GM12878 (cell line): Measurements from ENCODE around the gene ACRBP. TPM values are rescaled to one million over a fixed set of nuclear protein-coding genes. Genes with fewer than 3 reads are reported as not detected.

ENCODE experiments used
- ATAC-seq: fragments of 200-7000 bp; cut with Tn5 transposase; 3 replicates; pipeline ENCODE4 v1.9.1; 2020; ENCODE audit warnings: mild to moderate bottlenecking, moderate library complexity
- BruUV-seq: library from RNA; stranded (reverse); fragments of 400-500 nt; replicated peaks from 2 replicates; lab custom pipeline; 2021; lab: Mats Ljungman, UMichigan
- CTCF ChIA-PET: fragments of 300-600 bp; sonication (Branson Sonifier 250); formaldehyde crosslinking; extraction: SDS; loops from one replicate; lab custom pipeline; 2021; ENCODE audit warnings: inconsistent platforms; lab: Yijun Ruan, JAX
- POLR2A ChIA-PET: fragments of 350-600 bp; formaldehyde crosslinking; extraction: SDS; loops from one replicate; lab custom pipeline; 2021; ENCODE audit warnings: inconsistent platforms; lab: Charles Lee
- RAD21 ChIA-PET: fragments of 300-600 bp; sonication (Branson Sonifier 250); formaldehyde crosslinking; loops from one replicate; lab custom pipeline; 2023; ENCODE audit warnings: antibody characterized with exemption; ENCODE audit not compliant: unreplicated experiment; lab: Charles Lee
- SMC1A ChIA-PET: fragments of 300-600 bp; sonication (Branson Sonifier 250); formaldehyde crosslinking; loops from one replicate; lab custom pipeline; 2023; ENCODE audit not compliant: unreplicated experiment, uncharacterized antibody; lab: Charles Lee
- DNase-seq: peaks from one replicate; pipeline ENCODE4 v3.0.0-alpha.2; 2011; ENCODE audit warnings: low read depth, low spot score
- FAIRE-seq: peaks from 3 replicates; lab custom pipeline; 2011; peaks lifted over from hg19 to GRCh38; lab: Jason Lieb, UNC
- H2AFZ ChIP-seq: 2 replicates; pipeline ENCODE4 v1.6.0; 2011; ENCODE audit warnings: low read depth, low read length, control low read depth; ENCODE audit not compliant: control insufficient read depth
- H3K27ac ChIP-seq: 2 replicates; pipeline ENCODE4 v1.5.1; 2011; ENCODE audit warnings: control low read depth; ENCODE audit not compliant: control insufficient read depth, insufficient read depth
- H3K27me3 ChIP-seq, 2 experiments: replicated peaks in 1 of 2; 2 replicates each; pipeline versions ENCODE4 v1.6.0 to v1.6.1; 2011; ENCODE audit warnings: low read length in 1 of 2; ENCODE audit not compliant: control insufficient read depth in 2 of 2, insufficient read depth in 2 of 2
- H3K36me3 ChIP-seq, 2 experiments: 2 replicates each; pipeline ENCODE4 v1.5.1; 2011; ENCODE audit warnings: low read length in 1 of 2; ENCODE audit not compliant: control insufficient read depth in 2 of 2, insufficient read depth in 2 of 2
- H3K4me1 ChIP-seq: 2 replicates; pipeline ENCODE4 v1.6.1; 2011; ENCODE audit warnings: mild to moderate bottlenecking, low read length, moderate library complexity, mixed read lengths; ENCODE audit not compliant: control insufficient read depth, insufficient read depth
- H3K4me2 ChIP-seq: 2 replicates; pipeline ENCODE4 v1.6.0; 2011; ENCODE audit warnings: control low read depth; ENCODE audit not compliant: control insufficient read depth, insufficient read depth
- H3K4me3 ChIP-seq: fragments of 200-600 bp; sonication (generic); 2 replicates; pipeline ENCODE4 v1.5.1; 2016
- H3K79me2 ChIP-seq: 2 replicates; pipeline ENCODE4 v1.6.0; 2011; ENCODE audit warnings: low read length; ENCODE audit not compliant: control insufficient read depth, insufficient read depth
- H3K9ac ChIP-seq: 2 replicates; pipeline ENCODE4 v1.8.0; 2011; ENCODE audit warnings: low read length, control low read depth, mixed read lengths; ENCODE audit not compliant: control insufficient read depth, insufficient read depth
- H3K9me3 ChIP-seq: replicated peaks from 3 replicates; pipeline ENCODE4 v1.5.1; 2011; ENCODE audit warnings: mild to moderate bottlenecking, low read length; ENCODE audit not compliant: control insufficient read depth, insufficient read depth
- H4K20me1 ChIP-seq: 2 replicates; pipeline ENCODE4 v1.6.0; 2011; ENCODE audit not compliant: control insufficient read depth, insufficient read depth
- BHLHE40 ChIP-seq, 2 experiments: fragments of 450-650 bp in 1 of 2; IDR thresholded peaks; 2 replicates each; pipeline ENCODE4 v1.6.1; 2011 to 2017; ENCODE audit warnings: low read depth in 2 of 2, borderline replicate concordance in 1 of 2, improper control_type of control experiment in 1 of 2, low read length in 1 of 2, mild to moderate bottlenecking in 1 of 2
- CHD2 ChIP-seq: IDR thresholded peaks from 2 replicates; pipeline ENCODE4 v1.6.1; 2011; ENCODE audit warnings: low read depth, low read length, improper control_type of control experiment, borderline replicate concordance
- EED ChIP-seq: sonication (generic); IDR thresholded peaks from 2 replicates; pipeline ENCODE4 v1.6.1; 2016; ENCODE audit warnings: antibody characterized with exemption, low read depth
- HCFC1 ChIP-seq: fragments of 150-350 bp; IDR thresholded peaks from 2 replicates; pipeline ENCODE4 v1.6.1; 2014; ENCODE audit warnings: low read length
- IKZF1 ChIP-seq: fragments of 450-650 bp; conservative IDR thresholded peaks from 2 replicates; pipeline ENCODE4 v1.6.1; 2017; ENCODE audit warnings: antibody characterized with exemption, mild to moderate bottlenecking
- MEF2A ChIP-seq: IDR thresholded peaks from 2 replicates; pipeline ENCODE4 v1.6.1; 2011; ENCODE audit warnings: low read depth, mild to moderate bottlenecking, low read length, moderate library complexity; ENCODE audit not compliant: insufficient read depth
- MYB ChIP-seq: fragments of 150-350 bp; IDR thresholded peaks from 2 replicates; pipeline ENCODE4 v1.6.1; 2014; ENCODE audit warnings: mild to moderate bottlenecking, low read depth, low read length, borderline replicate concordance
- POU2F2 ChIP-seq: IDR thresholded peaks from 3 replicates; pipeline ENCODE4 v1.6.1; 2011; ENCODE audit warnings: low read depth, mild to moderate bottlenecking, low read length, borderline replicate concordance
- RUNX3 ChIP-seq: IDR thresholded peaks from 2 replicates; pipeline ENCODE4 v1.6.1; 2012; ENCODE audit warnings: low read length, inconsistent platforms
- SMAD5 ChIP-seq: IDR thresholded peaks from 2 replicates; pipeline ENCODE4 v1.6.1; 2016; ENCODE audit warnings: antibody characterized with exemption, low read depth
- TCF12 ChIP-seq: IDR thresholded peaks from 2 replicates; pipeline ENCODE4 v1.6.1; 2011; ENCODE audit warnings: low read depth, mild to moderate bottlenecking, low read length
- USF2 ChIP-seq: IDR thresholded peaks from 2 replicates; pipeline ENCODE4 v1.6.1; 2011; ENCODE audit warnings: low read depth, low read length, improper control_type of control experiment, borderline replicate concordance
- ZBTB40 ChIP-seq: fragments of 450-650 bp; IDR thresholded peaks from 2 replicates; pipeline ENCODE4 v1.6.1; 2016; ENCODE audit warnings: mild to moderate bottlenecking, moderate library complexity, borderline replicate concordance
- ZNF24 ChIP-seq: fragments of 450-650 bp; IDR thresholded peaks from 2 replicates; pipeline ENCODE4 v1.6.1; 2017; ENCODE audit warnings: antibody characterized with exemption, mild to moderate bottlenecking
- ZZZ3 ChIP-seq: IDR thresholded peaks from 2 replicates; pipeline ENCODE4 v1.6.1; 2011; ENCODE audit warnings: low read depth; ENCODE audit not compliant: control insufficient read depth, insufficient read length
- WGBS: methylation state at CpG from one replicate; pipeline ENCODE4 v1.1.6; 2016; ENCODE audit warnings: low lambda C conversion rate; ENCODE audit not compliant: insufficient replicate concordance, insufficient coverage; ENCODE audit errors: missing lambda C conversion rate; 5-methylcytosine and 5-hydroxymethylcytosine counted together
- in situ Hi-C: fragments of 300-500 bp; cut with MboI; formaldehyde crosslinking; loops from 9 replicates; pipeline ENCODE4 v1.14.3; 2018; ENCODE audit warnings: mixed read lengths
- intact Hi-C: fragments of 100-400 bp; cut with micrococcal nuclease; formaldehyde crosslinking; loops from one replicate; pipeline ENCODE4 v1.14.2; 2022; ENCODE audit not compliant: unreplicated experiment
- polyA plus RNA-seq, 11 experiments: library from polyadenylated mRNA; depleted of rRNA in 4 of 11; unstranded in 6 of 11; stranded (reverse) in 5 of 11; fragments of >200 nt; fragmentation: Nextera tagmentation in 4 of 11; fragmentation: Illumina TruSeq in 1 of 11; extraction: Ambion mirVana in 4 of 11; extraction: Trizol in 1 of 11; gene quantifications; 1 replicate in 1 of 11; 2 replicates in 10 of 11; pipeline versions ENCODE4 v1.2.1 to v1.2.3, GENCODE V29; 2011 to 2016; ENCODE audit warnings: inconsistent platforms in 2 of 11, missing spikeins in 2 of 11, low read depth in 1 of 11
- total RNA-seq, 4 experiments: library from RNA; depleted of rRNA in 3 of 4; stranded (reverse); fragments of >200 nt in 3 of 4; fragmentation: Illumina TruSeq in 1 of 4; extraction: Trizol in 1 of 4; gene quantifications; 2 replicates each; pipeline versions ENCODE4 v1.2.1 to v1.2.3, GENCODE V29; 2013 to 2021

Gene ACRBP
- total and polyA plus RNA-seq, 10 of the 15 experiments (the other 5 are each of a cell fraction or from before 2014, with no cell fraction given) = 0.54 to 1.4 (median 0.87) TPM

GRCh38 chr12:6605421-6606330 is 41.6 kb downstream of the ACRBP start (continued):
- 0 out of 2 replicates have a peak, but pooled peaks have one; percentile 9 for TF ChIP-seq EED
- TF ChIP-seq SMAD5 = no peak
- 0 out of 2 replicates have a peak, but pooled peaks have one; percentile 26 for TF ChIP-seq IKZF1
- TF ChIP-seq ZZZ3 = no peak

GRCh38 chr12:6604259-6605029 is 42.8 kb downstream of the ACRBP start:
- H3K4me3 ChIP-seq = peak overlapping the region; percentile 99
- ChIA-PET POLR2A (interaction anchor here (0.6 to 1.5 kb wide), 12 partner anchors 9 to 188 kb away, joined by 3 to 7 read pairs (median 3); partner anchors contain the start of genes GAPDH and ZNF384), CTCF (interaction anchor here (0.8 to 4.9 kb wide), 14 partner anchors 9 to 179 kb away, joined by 3 to 43 read pairs (median 6); partner anchors contain the start of genes COPS7A and ZNF384), RAD21 (interaction anchor here (0.7 to 1.7 kb wide), 9 partner anchors 10 to 134 kb away, joined by 3 to 8 read pairs (median 4); partner anchors contain the start of gene VAMP1), SMC1A (interaction anchor here (1.0 to 2.7 kb wide), 14 partner anchors 9 to 180 kb away, joined by 3 to 12 read pairs (median 6); partner anchors contain the start of genes LPAR5 and MLF2)
- H3K9me3 ChIP-seq = no peaks in the 10 kb centered on the region
- H3K4me2 ChIP-seq = peak overlapping the region; percentile 75
- peaks cover 14% of the 10 kb centered on the region for H4K20me1 ChIP-seq
- peaks cover 24% of the 10 kb centered on the region for H3K4me1 ChIP-seq
- no peak for DNase-seq
- peaks cover 49% of the 10 kb centered on the region for H3K79me2 ChIP-seq
- no peak overlapping the region for H2AFZ ChIP-seq
- H3K36me3 ChIP-seq = peaks cover 22% of the 10 kb centered on the region in 2 experiments
- H3K9ac ChIP-seq = peak overlapping the region; percentile 51
- BruUV-seq = no TSS peak
- WGBS = 69% methylated on average over 6 of the region's 6 CpGs
- TF ChIP-seq HCFC1 (no peak), MEF2A (no peak), CHD2 (no peak), POU2F2 (no peak), MYB (no peak), TCF12 (no peak), RUNX3 (no peak), ZNF24 (no peak), ZBTB40 (no peak), BHLHE40 (IDR thresholded peaks at IDR 0.05; ENCODE audit: borderline replicate concordance in 1 of 2, low read depth in 2 of 2, low read length in 1 of 2) (no peak), USF2 (no peak)
- in situ Hi-C loops = no loop called here
- FAIRE-seq = no peak
- ATAC-seq = no peak
- peak overlapping the region; percentile 25; the same call in 1 of the 2 replicates for H3K27ac ChIP-seq
- intact Hi-C loops = no loop called here
- no peaks in the 10 kb centered on the region for H3K27me3 ChIP-seq
